Activated CD8-positive, alpha-beta memory T cell treated with anti-CD3 and anti-CD28 coated beads, Interleukin-2, amount 50 U/mL, for 1 hour (primary cell): ENCODE data around the gene UMPS.
"Not testable (repeated sequence)": the region's sequence is repeated elsewhere in the genome, so short reads cannot be mapped to it uniquely, and the experiment has no call there.

Source experiments
- DNase-seq: peaks from one replicate; pipeline ENCODE4 v3.0.0-alpha.2; 2020; ENCODE audit errors: extremely low read depth

UMPS gene

GRCh38 chr3:124780356-124780755, 50.1 kb downstream of the UMPS start:
- DNase-seq = no peak

- DNase-seq = no peak
These were observed 50.7 kb downstream of the UMPS start for GRCh38 chr3:124780761-124781475.

DNA sequence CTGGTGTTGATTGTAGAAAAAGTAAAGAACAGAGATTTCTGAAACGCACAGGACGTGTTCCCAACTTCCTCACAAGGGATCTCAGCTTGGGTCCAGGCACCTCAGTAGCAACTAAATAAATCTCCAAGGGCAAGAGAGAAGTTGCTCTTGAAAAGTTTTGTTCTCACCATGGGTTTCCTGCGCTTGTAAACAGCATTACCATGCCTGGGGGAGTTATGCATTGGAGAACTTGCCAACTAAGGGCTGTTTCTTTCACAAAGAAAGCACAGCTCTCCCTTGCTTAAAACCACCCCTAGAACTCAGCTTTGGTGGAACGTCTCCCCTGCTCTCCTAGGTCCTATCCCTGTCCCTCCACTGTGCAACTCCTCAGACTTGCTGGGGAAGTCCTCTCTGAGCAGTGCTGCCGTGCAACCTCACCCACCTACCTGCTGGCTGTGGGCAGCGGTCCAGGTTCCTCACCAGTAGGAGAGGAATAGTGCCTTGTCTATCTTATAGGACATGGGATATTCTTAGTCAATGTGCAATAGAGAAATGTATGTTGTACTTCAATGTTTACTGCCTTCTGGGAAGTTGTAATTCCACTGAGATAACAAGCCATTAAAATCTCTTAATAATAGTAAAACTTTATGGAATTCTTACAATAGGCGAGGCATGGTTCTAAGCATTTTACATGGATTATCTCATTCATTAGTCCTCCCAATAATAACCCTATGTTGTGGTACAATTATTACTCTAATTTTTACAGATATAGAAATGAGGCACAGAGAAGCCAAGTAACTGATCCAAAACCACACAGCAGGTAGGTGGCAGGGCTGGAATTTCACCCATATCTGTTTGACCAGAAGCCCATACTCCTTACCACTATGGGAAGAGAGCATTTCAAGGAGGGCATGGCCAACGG, 51.5 kb downstream of the UMPS start:
- DNase-seq = no peak

GRCh38 chr3:124782377-124782712, 52.1 kb downstream of the UMPS start:
- DNase-seq = not testable (repeated sequence)

GRCh38 chr3:124783696-124784095, 53.4 kb downstream of the UMPS start:
- no peak for DNase-seq

- no peak for DNase-seq
These were observed 54.6 kb downstream of the UMPS start for GRCh38 chr3:124784686-124785382.

- DNase-seq = no peak
These were observed 55.7 kb downstream of the UMPS start for GRCh38 chr3:124785973-124786372.

DNA sequence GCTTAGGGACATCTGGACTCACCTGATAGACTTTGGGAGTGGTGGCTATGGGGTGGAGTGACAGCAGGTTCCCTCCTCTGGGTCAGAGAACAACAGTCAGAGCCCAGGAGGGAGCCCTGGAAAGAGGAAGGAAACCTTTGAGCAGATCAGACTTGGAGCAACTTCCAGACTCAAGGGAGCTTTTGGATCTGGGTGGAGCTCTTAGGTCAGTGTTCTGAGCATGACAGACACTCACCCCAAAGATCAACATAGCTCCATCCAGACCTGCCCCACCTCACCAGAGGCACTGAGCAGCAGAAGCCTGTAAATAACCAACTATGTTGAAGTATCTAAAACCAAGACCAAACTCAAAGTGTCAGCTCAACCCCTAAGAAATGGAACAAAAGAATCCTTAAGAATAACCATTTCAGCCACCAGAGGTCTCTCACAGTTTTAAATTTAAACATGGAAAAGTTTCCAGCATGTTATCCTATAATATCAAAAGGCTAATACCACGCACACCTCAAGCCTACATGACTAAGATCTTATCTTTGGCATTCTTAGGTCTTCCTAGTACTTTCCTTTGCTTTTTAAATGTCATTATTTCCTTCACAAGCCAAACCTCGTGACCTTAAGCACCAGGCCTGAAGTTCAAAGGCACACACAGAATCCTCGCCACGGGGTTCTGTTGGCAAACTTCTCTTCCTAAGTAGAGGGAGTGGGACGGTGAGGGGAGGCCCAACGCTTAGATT, 56.4 kb downstream of the UMPS start:
- no peak for DNase-seq

DNA sequence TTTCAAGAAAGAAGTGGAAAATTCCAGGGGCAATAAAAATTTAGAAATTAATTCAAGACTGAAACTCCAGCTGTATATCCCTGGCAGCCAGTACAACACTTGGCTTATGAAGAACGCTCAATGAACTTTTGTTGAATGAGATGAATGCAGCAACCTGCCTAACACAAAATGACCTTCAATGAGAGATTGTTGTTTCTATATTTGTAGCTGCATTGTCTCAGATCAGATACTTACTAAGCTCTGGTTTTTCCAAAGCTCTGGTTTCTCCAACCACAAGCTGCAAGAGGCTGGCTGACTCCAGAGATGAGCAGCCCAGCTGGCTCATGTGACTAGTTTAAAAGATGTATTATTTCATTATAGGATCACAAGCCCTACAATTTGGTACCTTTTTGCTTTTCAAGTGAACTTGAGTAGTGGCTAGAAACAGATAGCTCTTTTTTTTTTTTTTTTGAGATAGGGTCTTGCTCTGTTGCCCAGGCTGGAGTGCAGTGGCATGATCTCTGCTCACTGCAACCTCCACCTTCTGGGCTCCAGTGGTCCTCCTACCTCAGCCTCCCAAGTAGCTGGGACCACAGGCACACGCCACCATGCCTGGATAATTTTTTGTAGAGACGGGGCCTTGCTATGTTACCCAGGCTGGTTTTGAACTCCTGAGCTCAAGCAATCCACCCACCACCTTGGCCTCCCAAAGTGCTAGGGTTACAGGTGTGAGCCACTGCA, 57.4 kb downstream of the UMPS start:
- no peak for DNase-seq

- DNase-seq = no peak
These were observed 58.0 kb downstream of the UMPS start for GRCh38 chr3:124788254-124788745.

- not testable (repeated sequence) for DNase-seq
These were observed 58.9 kb downstream of the UMPS start for GRCh38 chr3:124789103-124789502.

DNA sequence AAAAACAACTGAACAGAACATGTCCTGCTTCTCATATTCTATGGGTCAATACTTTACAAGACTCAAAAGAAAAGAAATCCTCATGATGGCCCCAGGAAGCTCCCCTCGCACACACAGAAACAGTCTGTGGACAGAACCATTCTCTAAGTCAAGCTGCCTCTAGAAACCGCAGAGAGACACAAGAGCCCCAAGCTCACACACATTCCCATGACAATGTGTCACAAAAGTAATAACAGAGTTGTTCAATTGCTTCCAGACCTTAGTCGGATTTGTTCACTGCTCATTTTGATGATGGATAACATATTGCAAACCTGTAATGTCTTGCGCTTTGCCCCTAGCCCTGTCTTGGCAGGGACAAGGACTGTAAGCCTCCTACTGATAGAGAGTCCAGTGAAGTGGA, 60.9 kb downstream of the UMPS start:
- DNase-seq = no peak

GRCh38 chr3:124791639-124792151, 61.4 kb downstream of the UMPS start:
- DNase-seq = no peak

GRCh38 chr3:124792341-124793040, 62.2 kb downstream of the UMPS start:
- DNase-seq = no peak

- no peak for DNase-seq
These were observed 62.9 kb downstream of the UMPS start for GRCh38 chr3:124793054-124793739.

- no peak for DNase-seq
These were observed 66.2 kb downstream of the UMPS start for GRCh38 chr3:124796477-124796876.

- DNase-seq = no peak
These were observed 67.2 kb downstream of the UMPS start for GRCh38 chr3:124797426-124797945.
